K562 (cell line): ENCODE results near the gene MCM3. TPM values are rescaled to one million over a fixed set of nuclear protein-coding genes. Genes with fewer than 3 reads are reported as not detected.

Experiments used
- ATAC-seq: fragments of 200-7000 bp; cut with Tn5 transposase; 3 replicates; pipeline ENCODE4 v1.9.1; 2020; ENCODE audit warnings: moderate library complexity
- BruUV-seq: library from RNA; stranded (reverse); fragments of 400-500 nt; replicated peaks from 2 replicates; lab custom pipeline; 2021; lab: Mats Ljungman, UMichigan
- CTCF ChIA-PET: fragments of 300-600 bp; formaldehyde crosslinking; extraction: SDS; loops from one replicate; lab custom pipeline; 2021; ENCODE audit warnings: low intra/inter-chr PET ratio; lab: Yijun Ruan, JAX
- POLR2A ChIA-PET: fragments of 300-600, 350-650 bp; sonication (Branson Sonifier 250); formaldehyde crosslinking; extraction: SDS; loops from one replicate; lab custom pipeline; 2021; ENCODE audit warnings: antibody characterized with exemption, inconsistent platforms; lab: Yijun Ruan, JAX
- DNase-seq, 4 experiments: peaks; one replicate each; pipeline versions ENCODE4 v3.0.0 to v3.0.0-alpha.2; 2011 to 2018; ENCODE audit warnings: low spot score in 3 of 4, mixed read lengths in 3 of 4; ENCODE audit errors: extremely low read depth in 1 of 4
- FAIRE-seq: peaks from 2 replicates; lab custom pipeline; 2011; peaks lifted over from hg19 to GRCh38; lab: Jason Lieb, UNC
- H2AFZ ChIP-seq: 2 replicates; pipeline ENCODE4 v1.6.0; 2011; ENCODE audit warnings: low read depth, low read length, control low read depth, inconsistent platforms
- H3K27ac ChIP-seq: fragments of 200-600 bp; 3 replicates; pipeline ENCODE4 v1.8.0; 2011; ENCODE audit warnings: low read depth, mild to moderate bottlenecking, control low read depth, inconsistent platforms, low read length, moderate library complexity, mixed read lengths; ENCODE audit errors: extremely low read depth
- H3K27me3 ChIP-seq, 2 experiments: fragments of 300-600 bp in 1 of 2; 2 replicates in 1 of 2; 3 replicates in 1 of 2; pipeline versions ENCODE4 v1.6.0 to v1.8.0; 2011; ENCODE audit warnings: inconsistent platforms in 2 of 2, low read length in 2 of 2, mild to moderate bottlenecking in 1 of 2, mixed read lengths in 1 of 2, moderate library complexity in 1 of 2; ENCODE audit not compliant: control insufficient read depth in 2 of 2, insufficient read depth in 2 of 2
- H3K36me3 ChIP-seq: fragments of 300-600 bp; 3 replicates; pipeline ENCODE4 v1.8.0; 2011; ENCODE audit warnings: mild to moderate bottlenecking, low read length, inconsistent platforms; ENCODE audit not compliant: control insufficient read depth, insufficient read depth
- H3K4me1 ChIP-seq, 2 experiments: fragments of 200-600 bp in 1 of 2; replicated peaks in 1 of 2; 2 replicates in 1 of 2; 3 replicates in 1 of 2; pipeline versions ENCODE4 v1.5.1 to v1.8.0; 2011; ENCODE audit warnings: inconsistent platforms in 2 of 2, low read length in 2 of 2, mild to moderate bottlenecking in 1 of 2, mixed read lengths in 1 of 2, moderate library complexity in 1 of 2; ENCODE audit not compliant: control insufficient read depth in 2 of 2, insufficient read depth in 2 of 2
- H3K4me2 ChIP-seq: 2 replicates; pipeline ENCODE4 v1.6.1; 2011; ENCODE audit warnings: low read length, control low read depth, inconsistent platforms, mixed read lengths; ENCODE audit not compliant: insufficient read depth
- H3K4me3 ChIP-seq: fragments of 200-600 bp; sonication (generic), shearing (Covaris generic); 2 replicates; pipeline ENCODE4 v1.5.1; 2016; ENCODE audit warnings: control low read depth, inconsistent platforms
- H3K79me2 ChIP-seq: fragments of 200-600 bp; 3 replicates; pipeline ENCODE4 v1.8.0; 2011; ENCODE audit warnings: low read length, inconsistent platforms; ENCODE audit not compliant: control insufficient read depth, insufficient read depth
- H3K9ac ChIP-seq, 2 experiments: 2 replicates each; pipeline versions ENCODE4 v1.6.0 to v1.6.1; 2011; ENCODE audit warnings: low read depth in 2 of 2, low read length in 2 of 2, control low read depth in 1 of 2, inconsistent platforms in 1 of 2, mild to moderate bottlenecking in 1 of 2, mixed read lengths in 1 of 2; ENCODE audit not compliant: insufficient read depth in 1 of 2
- H3K9me1 ChIP-seq: one replicate; pipeline ENCODE4 v1.6.0; 2011; ENCODE audit warnings: inconsistent platforms, mild to moderate bottlenecking, low read length, moderate library complexity; ENCODE audit not compliant: control insufficient read depth, insufficient read depth
- H3K9me3 ChIP-seq: replicated peaks from 2 replicates; pipeline ENCODE4 v1.5.1; 2011; ENCODE audit warnings: low read depth, low read length, inconsistent platforms; ENCODE audit not compliant: control insufficient read depth, insufficient read depth
- H4K20me1 ChIP-seq: replicated peaks from 2 replicates; pipeline ENCODE4 v1.6.1; 2011; ENCODE audit warnings: low read length, inconsistent platforms, mixed read lengths; ENCODE audit not compliant: control insufficient read depth, insufficient read depth
- BHLHE40 ChIP-seq: IDR thresholded peaks from 2 replicates; pipeline ENCODE4 v1.6.1; 2011; ENCODE audit warnings: low read length, improper control_type of control experiment
- ESRRB ChIP-seq: fragments of 250-450 bp; sonication (Bioruptor Pico); IDR thresholded peaks from 2 replicates; pipeline ENCODE4 v1.5.0; 2020; ENCODE audit warnings: mild to moderate bottlenecking, moderate library complexity, borderline replicate concordance
- FOXA1 ChIP-seq: fragments of 450-650 bp; IDR thresholded peaks from 2 replicates; pipeline ENCODE4 v1.6.1; 2016; ENCODE audit warnings: mild to moderate bottlenecking, borderline replicate concordance
- PCBP2 ChIP-seq: fragments of 200-400 bp; formaldehyde crosslinking; IDR thresholded peaks from 2 replicates; pipeline ENCODE4 v1.6.1; 2018; ENCODE audit warnings: low read length, low read depth, mild to moderate bottlenecking, moderate library complexity; ENCODE audit not compliant: poor library complexity, severe bottlenecking
- PRDM10 ChIP-seq: fragments of 450-650 bp; IDR thresholded peaks from 2 replicates; pipeline ENCODE4 v1.6.1; 2018; ENCODE audit not compliant: partially characterized antibody
- SMARCA4 ChIP-seq: fragments of 450-650 bp; IDR thresholded peaks from 2 replicates; pipeline ENCODE4 v1.6.1; 2016
- ZNF274 ChIP-seq: IDR thresholded peaks from 2 replicates; pipeline ENCODE4 v1.6.1; 2011; ENCODE audit warnings: low read depth, mild to moderate bottlenecking, low read length, moderate library complexity, borderline replicate concordance
- ZNF609 ChIP-seq: sonication (generic); formaldehyde crosslinking; IDR thresholded peaks from 2 replicates; pipeline ENCODE4 v1.8.1; 2023; ENCODE audit warnings: missing genetic modification reagents, mild to moderate bottlenecking, borderline replicate concordance
- ZNF75A ChIP-seq: fragments of 450-650 bp; formaldehyde crosslinking; IDR thresholded peaks from 2 replicates; pipeline ENCODE4 v1.4.0; 2020; ENCODE audit warnings: mild to moderate bottlenecking
- WGBS: fragments of 100-300 bp; shearing (Covaris generic); methylation state at CpG from one replicate; pipeline ENCODE4 v1.1.6; 2016; ENCODE audit warnings: low coverage, mixed read lengths; ENCODE audit not compliant: insufficient coverage; ENCODE audit errors: missing lambda C conversion rate; 5-methylcytosine and 5-hydroxymethylcytosine counted together
- in situ Hi-C: fragments of 300-500 bp; cut with MboI; formaldehyde crosslinking; loops from 4 replicates; pipeline ENCODE4 v1.15.0; 2018; ENCODE audit warnings: inconsistent platforms, mixed read lengths
- intact Hi-C: fragments of 100-400 bp; cut with micrococcal nuclease; formaldehyde crosslinking; loops from 2 replicates; pipeline ENCODE4 v1.14.2; 2022
- polyA plus RNA-seq, 8 experiments: library from polyadenylated mRNA; depleted of rRNA in 4 of 8; stranded (reverse) in 5 of 8; unstranded in 3 of 8; fragments of >200 nt; fragmentation: Nextera tagmentation in 2 of 8; fragmentation: Illumina TruSeq in 1 of 8; extraction: Ambion mirVana in 2 of 8; extraction: Trizol in 1 of 8; gene quantifications; 2 replicates each; pipeline versions ENCODE4 v1.2.1 to v1.2.3, GENCODE V29; 2011 to 2014; ENCODE audit warnings: inconsistent platforms in 1 of 8, missing spikeins in 1 of 8
- total RNA-seq, 7 experiments: library from RNA; depleted of rRNA in 6 of 7; stranded (reverse); fragments of >200 nt in 6 of 7; fragmentation: Illumina TruSeq in 2 of 7; extraction: Trizol in 2 of 7; gene quantifications; 2 replicates each; pipeline versions ENCODE4 v1.2.1 to v1.2.3, GENCODE V29; 2011 to 2021; ENCODE audit warnings: low replicate concordance in 1 of 7

The MCM3 gene
- total and polyA plus RNA-seq, 9 of the 15 experiments (the other 6 are each of a cell fraction or from before 2014, with no cell fraction given), result 76.1 to 270 (median 250) TPM

- TF ChIP-seq PCBP2 (no peak), FOXA1 (no peak), ESRRB (no peak), ZNF274 (no peak)
These were observed 42.2 kb upstream of the MCM3 start (continued) for GRCh38 chr6:52326540-52327364.

- ATAC-seq, result peak; percentile 68
- in situ Hi-C loops (no loop called here), intact Hi-C loops (no loop called here)
- BruUV-seq, result no TSS peak
- no peaks in the 10 kb centered on the region for H4K20me1 ChIP-seq
- no peaks in the 10 kb centered on the region for H3K79me2 ChIP-seq
- H3K4me3 ChIP-seq, result no peak overlapping the region
- H3K27ac ChIP-seq, result no peak overlapping the region; the same call in 2 of the 3 replicates
- DNase-seq, result no peak
- CTCF ChIA-PET, result no interaction called here
- no peaks in the 10 kb centered on the region for H3K9me3 ChIP-seq
- peak overlapping the region; percentile 89 for H2AFZ ChIP-seq
- no peaks in the 10 kb centered on the region for H3K36me3 ChIP-seq
- H3K9me1 ChIP-seq, result no peaks in the 10 kb centered on the region
- H3K4me1 ChIP-seq, result peaks cover 17% of the 10 kb centered on the region in 2 experiments
- H3K27me3 ChIP-seq, result no peaks in the 10 kb centered on the region
- 40% methylated on average over 10 of the region's 14 CpGs for WGBS
- peak overlapping the region in 1 of 2 experiments; percentile 30; a peak in 2 of 4 replicates for H3K9ac ChIP-seq
- FAIRE-seq, result no peak
- H3K4me2 ChIP-seq, result peak overlapping the region; percentile 30
- POLR2A ChIA-PET, result interaction anchor here (1.6 kb wide), 1 partner anchor 10 kb away, joined by 9 read pairs; no protein-coding TSS in a partner anchor
- TF ChIP-seq BHLHE40 (peak; percentile 55), ZNF609 (CRISPR knock-in tag) (no peak), PRDM10 (peak; percentile 25), SMARCA4 (0 out of 2 replicates have a peak, but pooled peaks have one; percentile 11), ZNF75A (no peak)
These were observed 41.3 kb upstream of the MCM3 start for GRCh38 chr6:52325695-52326471.
